Suprapubic skin (tissue), 4 donors: ENCODE data around the gene SLC22A23.

ENCODE experiments used
- POLR2A ChIP-seq, 2 donors: fragments of 450-650 bp; IDR thresholded peaks; one replicate each; pipeline ENCODE4 v1.6.1; 2017; ENCODE audit warnings: antibody characterized with exemption in 2 of 2, mild to moderate bottlenecking in 2 of 2, moderate library complexity in 2 of 2
- POLR2AphosphoS5 ChIP-seq, 3 donors: sonication (generic); formaldehyde crosslinking; IDR thresholded peaks; one replicate each; pipeline ENCODE4 v1.6.1; 2017; ENCODE audit warnings: antibody characterized with exemption in 3 of 3

GRCh38 chr6:3323148-3323547, 133.7 kb downstream of the SLC22A23 start:
- TF ChIP-seq POLR2AphosphoS5 (IDR thresholded peaks at IDR 0.05) (no peak), POLR2A (IDR thresholded peaks at IDR 0.05) (no peak)
